ENCODE data around the gene GRB10.
A peak's percentile ranks its signal among the peaks of the same experiment; 100 is the strongest.

Gene GRB10

GRCh38 chr7:50803359-50804337, 21.0 kb upstream of the GRB10 start:
- DNase-seq (ENCODE audit: low read depth) = no peak

GRCh38 chr7:50801907-50802306, 19.2 kb upstream of the GRB10 start:
- DNase-seq (ENCODE audit: low read depth) = no peak

- DNase-seq (ENCODE audit: low read depth) = no peak
These were observed 17.2 kb upstream of the GRB10 start for GRCh38 chr7:50799873-50800272.

DNA sequence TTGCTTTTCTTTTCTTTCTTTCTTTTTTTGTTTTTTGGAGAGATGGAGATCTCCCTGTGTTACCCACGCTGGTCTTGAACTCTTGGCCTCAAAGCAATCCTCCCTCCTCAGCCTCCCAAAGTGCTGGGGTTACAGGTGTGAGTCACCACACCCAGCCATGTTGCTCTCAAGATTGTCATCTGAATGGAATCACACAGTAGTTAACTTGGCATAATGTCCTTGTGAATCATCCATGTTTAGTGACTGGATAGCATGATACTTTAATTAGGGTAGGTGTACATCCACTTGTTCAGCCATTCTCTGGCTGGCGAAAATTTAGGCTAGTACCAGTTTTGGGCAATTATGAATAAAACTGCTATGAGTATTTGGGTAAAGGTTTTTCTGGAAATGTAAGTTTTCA, 15.4 kb upstream of the GRB10 start:
- DNase-seq (ENCODE audit: low read depth) = no peak

DNA sequence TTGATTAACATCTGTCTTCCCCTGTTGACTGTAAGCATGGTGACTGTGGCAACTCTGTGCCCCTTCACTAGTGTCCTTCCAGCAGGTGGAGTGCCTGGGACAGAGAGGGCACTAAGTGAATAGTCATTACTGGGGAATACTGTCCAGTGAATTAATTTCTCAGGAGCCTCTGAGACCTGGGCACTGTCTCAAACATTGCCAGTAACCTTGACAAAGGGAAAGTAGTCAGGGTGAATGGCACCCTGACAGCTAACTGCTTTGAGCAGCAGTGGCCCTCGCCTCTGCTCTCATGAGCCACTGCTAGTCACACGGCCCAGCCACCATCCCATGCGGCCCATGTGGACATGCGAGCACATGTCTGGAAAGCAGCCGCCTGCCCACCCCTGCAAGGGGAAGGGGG, 13.1 kb upstream of the GRB10 start:
- DNase-seq (ENCODE audit: low read depth) = no peak

- no peak for DNase-seq (ENCODE audit: low read depth)
These were observed 12.6 kb upstream of the GRB10 start for GRCh38 chr7:50795253-50795652.

- no peak for DNase-seq (ENCODE audit: low read depth)
These were observed 11.4 kb upstream of the GRB10 start for GRCh38 chr7:50793947-50794570.

- DNase-seq (ENCODE audit: low read depth) = no peak
These were observed 10.6 kb upstream of the GRB10 start for GRCh38 chr7:50793120-50793946.

DNA sequence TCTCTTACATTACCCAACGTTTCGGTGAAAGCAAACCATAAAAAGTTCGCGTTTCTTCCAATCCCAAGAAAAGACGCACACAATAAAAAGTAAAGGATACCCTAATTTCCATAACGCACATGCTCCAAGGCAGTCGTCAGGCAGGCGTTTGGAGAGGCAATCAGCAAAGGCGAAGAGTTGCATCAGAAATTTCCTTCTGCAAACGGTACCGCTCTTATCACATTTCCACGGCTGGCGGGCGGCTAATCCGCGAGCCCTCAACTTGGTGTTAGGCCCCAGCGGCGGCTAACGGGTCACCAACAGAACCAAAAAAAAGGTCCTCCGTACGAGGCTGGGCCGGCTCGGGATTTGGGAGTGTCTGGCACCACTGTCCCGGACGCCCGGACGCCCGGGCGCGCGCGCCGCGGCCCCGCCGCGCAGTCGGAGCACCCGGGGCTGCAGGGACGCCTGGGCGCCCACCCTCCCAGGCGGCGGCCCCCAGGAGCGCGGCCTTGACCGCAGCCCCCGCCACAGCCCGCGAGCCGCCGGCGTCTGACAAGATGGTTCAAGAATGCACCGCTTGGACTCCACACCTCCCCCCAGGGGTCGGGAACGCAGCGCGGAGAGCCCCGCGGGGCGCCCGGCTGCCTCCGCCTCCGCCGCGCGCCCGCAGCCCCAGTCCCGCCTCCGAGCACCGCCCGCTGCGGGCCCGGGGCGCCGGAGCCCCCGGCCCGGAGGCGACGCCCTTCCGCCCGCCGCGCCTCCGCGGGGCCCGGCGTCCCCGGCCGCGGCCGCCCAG, 9.8 kb upstream of the GRB10 start:
- DNase-seq (ENCODE audit: low read depth) = no peak

DNA sequence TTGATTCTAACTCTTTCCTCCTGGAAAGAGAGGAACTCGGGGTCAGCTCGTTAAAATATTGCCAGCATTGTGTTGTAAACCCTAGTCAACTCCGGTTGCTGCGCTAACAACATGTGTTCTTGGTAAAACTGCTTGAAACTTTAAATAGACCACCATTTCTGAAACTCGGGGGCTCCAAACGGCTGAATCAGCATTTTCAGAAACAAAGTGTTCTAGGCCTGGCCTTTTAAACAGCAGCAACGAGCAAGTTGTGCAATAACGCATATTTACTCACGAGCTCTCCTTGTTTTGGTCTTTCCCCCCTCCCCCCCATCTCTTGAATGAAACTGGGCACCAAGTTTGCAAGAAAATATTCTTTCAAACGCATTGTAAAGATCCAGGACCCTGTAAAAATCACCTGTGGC, 9.2 kb upstream of the GRB10 start:
- peak; percentile 22 for DNase-seq (ENCODE audit: low read depth)

DNA sequence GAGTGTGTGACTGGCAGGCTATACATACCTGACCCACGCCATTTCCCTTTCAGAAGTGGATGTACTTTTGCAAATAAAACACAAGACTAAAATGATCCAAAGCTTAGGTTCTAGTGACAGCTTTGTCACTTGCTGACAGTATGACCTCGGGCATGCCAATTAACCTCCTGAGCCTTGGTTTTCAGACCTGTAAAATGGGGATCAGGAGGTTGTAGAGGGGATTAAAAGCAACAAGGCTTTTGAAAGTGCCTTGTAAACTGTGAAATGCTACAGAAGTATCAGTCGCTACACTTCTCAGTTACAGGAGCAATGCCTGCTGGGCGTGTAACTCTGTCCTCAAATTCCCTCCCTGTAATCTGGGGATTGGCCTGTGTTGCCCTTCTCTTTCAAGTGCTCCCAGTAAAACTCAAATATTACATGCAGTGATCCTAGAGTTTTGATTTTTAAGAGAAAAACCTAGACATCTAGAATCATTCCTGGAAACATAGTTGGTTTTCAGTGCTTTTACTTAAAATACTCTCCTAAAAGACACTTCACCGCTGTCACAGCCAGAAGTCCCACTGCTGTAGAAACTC, 8.8 kb upstream of the GRB10 start:
- DNase-seq (ENCODE audit: low read depth) = no peak

GRCh38 chr7:50790381-50790780, 7.7 kb upstream of the GRB10 start:
- DNase-seq (ENCODE audit: low read depth) = no peak

GRCh38 chr7:50788382-50788781, 5.7 kb upstream of the GRB10 start:
- DNase-seq (ENCODE audit: low read depth) = no peak

DNA sequence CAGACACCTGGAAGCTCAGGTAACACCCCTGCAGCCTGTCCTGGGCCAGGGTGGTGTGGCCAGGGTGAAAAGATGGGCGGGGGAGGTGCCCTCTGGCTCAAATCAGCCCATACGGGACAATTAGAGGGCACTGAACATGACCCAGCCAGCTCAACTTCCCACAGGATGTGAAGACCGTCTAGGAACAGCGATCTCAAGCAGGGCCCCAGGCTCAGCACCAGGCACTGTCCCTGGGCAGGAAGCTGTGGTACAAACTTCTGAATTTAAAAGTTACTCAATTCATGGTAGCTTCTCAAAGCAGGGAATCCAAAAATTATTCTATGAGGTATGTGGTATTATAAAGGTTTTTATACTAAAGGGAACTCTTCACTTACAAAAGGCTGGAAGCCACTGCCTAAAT, 5.1 kb upstream of the GRB10 start:
- DNase-seq (ENCODE audit: low read depth) = no peak

- no peak for DNase-seq (ENCODE audit: low read depth)
These were observed 2.6 kb upstream of the GRB10 start for GRCh38 chr7:50785346-50785745.

GRCh38 chr7:50783801-50784507, 1.3 kb upstream of the GRB10 start:
- DNase-seq (ENCODE audit: low read depth) = no peak

DNA sequence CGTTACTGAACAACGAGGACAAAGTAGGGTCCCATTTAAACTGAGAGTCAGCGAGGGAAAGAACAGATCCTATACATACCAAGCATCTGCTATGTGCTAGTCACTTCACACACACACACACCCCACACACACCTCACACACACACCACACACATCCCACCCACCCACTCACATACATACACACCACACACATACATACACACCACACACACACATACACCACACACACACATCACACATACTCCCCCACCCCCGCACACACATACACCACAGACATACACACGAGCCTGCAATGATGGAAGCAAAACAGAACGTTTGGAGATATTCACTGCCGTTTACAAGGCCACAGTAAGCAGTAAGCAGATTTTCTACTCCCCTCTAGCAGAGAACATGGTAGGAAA, 607 bp upstream of the GRB10 start:
- no peak for DNase-seq (ENCODE audit: low read depth)

DNA sequence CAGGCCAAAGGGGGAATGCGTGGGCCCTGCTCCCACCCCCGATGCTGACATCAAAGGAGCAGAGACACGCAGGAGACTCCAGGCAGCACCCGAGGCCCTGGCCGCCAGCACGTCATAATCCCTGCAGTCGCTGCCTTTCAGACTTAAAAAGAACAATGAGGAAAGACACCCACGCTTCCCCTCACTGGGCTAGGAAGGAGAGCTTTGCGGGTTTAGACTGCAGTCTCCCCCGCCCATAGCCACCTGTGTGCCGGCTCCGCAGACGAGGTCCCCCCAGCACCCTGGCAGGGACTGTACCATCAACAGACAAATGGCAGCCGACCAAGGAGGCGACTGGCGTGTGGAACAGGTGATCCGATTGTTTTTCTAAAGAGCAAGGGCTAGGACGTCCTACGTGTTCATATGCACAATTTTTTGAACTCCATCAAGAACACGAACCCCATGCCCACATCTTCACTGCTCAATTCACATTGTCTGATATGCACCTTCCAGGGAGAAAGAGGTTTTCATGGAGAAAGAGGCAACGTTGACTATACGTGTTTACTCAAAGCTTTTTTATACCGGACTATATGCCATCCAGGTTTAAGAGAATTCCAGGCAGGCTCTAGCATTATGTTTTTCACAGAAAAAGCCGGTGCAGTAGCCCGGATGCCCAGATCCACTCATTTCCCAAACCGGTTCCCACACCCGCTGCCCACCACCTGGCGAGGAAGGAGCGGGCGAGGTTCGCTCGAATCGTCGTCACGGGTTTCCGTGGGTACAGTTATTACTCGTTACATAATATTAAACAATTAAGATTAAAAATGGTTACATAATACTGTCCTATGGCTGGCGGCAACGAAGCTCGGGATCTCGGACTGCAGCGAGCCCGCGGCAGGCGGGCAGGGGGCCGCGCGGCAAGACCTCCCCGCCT, 1.1 kb downstream of the GRB10 start:
- DNase-seq (ENCODE audit: low read depth) = no peak

DNA sequence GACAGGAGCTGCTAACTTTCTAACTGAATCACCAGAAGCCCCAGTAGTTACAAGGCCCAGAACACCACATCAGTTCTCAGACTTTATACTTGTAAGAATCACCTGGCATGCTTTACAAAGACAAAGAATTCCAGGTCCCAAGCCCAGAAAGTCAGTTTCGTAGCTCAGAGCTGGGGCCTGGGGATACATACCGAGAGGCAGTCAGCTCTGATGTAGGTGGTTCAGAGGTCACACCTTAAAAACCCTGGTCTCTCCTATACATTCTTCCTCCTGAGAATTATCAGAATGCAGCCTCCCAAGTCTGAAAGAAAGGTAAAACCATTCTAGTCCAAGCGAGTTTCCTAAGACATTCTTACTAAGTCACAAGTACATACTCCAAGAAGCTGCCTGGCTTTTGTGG, 2.3 kb downstream of the GRB10 start:
- no peak for DNase-seq (ENCODE audit: low read depth)

- no peak for DNase-seq (ENCODE audit: low read depth)
These were observed 3.3 kb downstream of the GRB10 start for GRCh38 chr7:50779427-50779826.
